Ovary (tissue), 9 donors: ENCODE data around the gene MRGPRX4. TPM values are rescaled to one million over a fixed set of nuclear protein-coding genes. Genes with fewer than 3 reads are reported as not detected.

Experiments
- DNase-seq, 5 donors: peaks; one replicate each; pipeline ENCODE4 v3.0.0-alpha.2; 2019 to 2020
- H3K27ac ChIP-seq, 2 donors: fragments of 200-600 bp; one replicate each; pipeline versions ENCODE4 v1.5.1 to v1.8.0; 2019 to 2022
- H3K27me3 ChIP-seq: fragments of 200-600 bp; one replicate; pipeline ENCODE4 v1.8.0; 2022
- H3K36me3 ChIP-seq: fragments of 200-600 bp; sonication (generic); one replicate; pipeline ENCODE4 v1.5.1; 2019
- H3K4me1 ChIP-seq: one replicate; pipeline ENCODE4 v1.8.1; 2013; ENCODE audit warnings: mild to moderate bottlenecking, moderate library complexity; ENCODE audit not compliant: insufficient read depth
- H3K4me3 ChIP-seq: fragments of 200-600 bp; sonication (generic); one replicate; pipeline ENCODE4 v1.5.1; 2017
- H3K9me3 ChIP-seq, 2 donors: fragments of 200-600 bp in 1 of 2; sonication (generic) in 1 of 2; one replicate each; pipeline versions ENCODE4 v1.5.1 to v1.8.1; 2013 to 2019; ENCODE audit warnings: mild to moderate bottlenecking in 1 of 2, moderate library complexity in 1 of 2
- EP300 ChIP-seq: sonication (generic); formaldehyde crosslinking; IDR thresholded peaks from one replicate; pipeline ENCODE4 v1.6.1; 2017; ENCODE audit warnings: antibody characterized with exemption
- POLR2A ChIP-seq: fragments of 450-650 bp; IDR thresholded peaks from one replicate; pipeline ENCODE4 v1.6.1; 2017; ENCODE audit warnings: antibody characterized with exemption, mild to moderate bottlenecking, moderate library complexity
- WGBS, 3 donors: extraction: QIAGEN DNeasy Blood & Tissue Kit in 1 of 3; methylation state at CpG; one replicate each; pipeline versions ENCODE4 v1.1.5 to v1.1.7; 2013 to 2017; 5-methylcytosine and 5-hydroxymethylcytosine counted together
- intact Hi-C, 4 donors: fragments of 100-400 bp; cut with DNase I; formaldehyde crosslinking; loops; one replicate each; pipeline versions ENCODE4 v1.11.0 to v1.15.1; 2022 to 2023
- polyA plus RNA-seq, 2 donors: library from polyadenylated mRNA; stranded (reverse); fragments of 200-250 nt in 1 of 2; fragments of 350-450 nt in 1 of 2; fragmentation: Illumina TruSeq in 1 of 2; extraction: RNeasy Lipid Tissue Mini Kit (QIAGEN cat#74804) in 1 of 2; gene quantifications; one replicate each; pipeline ENCODE4 v1.2.3, GENCODE V29; 2013 to 2014
- total RNA-seq, 7 donors: library from RNA; depleted of rRNA in 2 of 7; stranded (reverse); fragments of >200 nt in 2 of 7; fragmentation: NEBNext Ultra II Directional in 3 of 7; extraction: Animal tissue kit (Norgen Biotek cat#: 25700) in 3 of 7; gene quantifications; one replicate each; pipeline versions ENCODE4 v1.1.0 to v1.2.4, GENCODE V29; 2016 to 2023
- TF ChIP-seq, protein P1 (sequence below), 3 donors: fragments of 450-650 bp in 2 of 3; fragments of 200-600 bp in 1 of 3; IDR thresholded peaks; one replicate each; pipeline versions ENCODE4 v1.5.1 to v1.8.0; 2016 to 2022; ENCODE audit warnings: antibody characterized with exemption in 3 of 3, mild to moderate bottlenecking in 1 of 3
- donor health status: DM: no; HTN: no; CAD: no; lungs with moderate emphysema.
- donor health status: DM: no; HTN: no; CAD: no.
- donor health status: Bipolar disorder and iron deficiency.
- donor health status: DM: yes; HTN: yes; CAD: no.
- donor health status: DM: no; HTN: no; CAD: no.
- donor health status: DM: yes; HTN: yes; CAD: no.

The MRGPRX4 gene
- total and polyA plus RNA-seq, 9 donors: not detected

DNA sequence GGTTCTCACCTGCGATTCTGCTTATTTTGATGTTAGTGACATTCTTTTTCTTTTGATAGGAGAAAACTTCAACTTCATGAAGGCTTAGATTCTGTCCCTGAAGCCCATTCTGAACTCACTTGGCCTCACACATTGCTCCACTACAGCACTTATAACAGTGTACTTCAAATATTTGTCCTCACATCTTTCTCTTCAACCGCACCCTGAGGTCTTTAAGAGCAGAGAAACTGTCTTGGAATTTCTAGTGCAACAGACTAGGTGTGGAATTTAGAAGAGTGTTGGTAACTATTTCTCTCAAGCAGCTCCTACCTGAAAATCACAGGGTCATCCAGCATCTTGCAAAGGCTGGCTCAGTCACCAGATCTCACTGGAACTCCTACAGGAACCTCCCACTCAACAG is 32.5 kb upstream of the MRGPRX4 start:
- no peaks in the 10 kb centered on the region for H3K9me3 ChIP-seq
- WGBS, 3 donors: 83 to 87% (median 85%) methylated on average over 2 of the region's 2 CpGs
- TF ChIP-seq POLR2A (no peak), EP300 (no peak)
- TF ChIP-seq, protein P1, sequence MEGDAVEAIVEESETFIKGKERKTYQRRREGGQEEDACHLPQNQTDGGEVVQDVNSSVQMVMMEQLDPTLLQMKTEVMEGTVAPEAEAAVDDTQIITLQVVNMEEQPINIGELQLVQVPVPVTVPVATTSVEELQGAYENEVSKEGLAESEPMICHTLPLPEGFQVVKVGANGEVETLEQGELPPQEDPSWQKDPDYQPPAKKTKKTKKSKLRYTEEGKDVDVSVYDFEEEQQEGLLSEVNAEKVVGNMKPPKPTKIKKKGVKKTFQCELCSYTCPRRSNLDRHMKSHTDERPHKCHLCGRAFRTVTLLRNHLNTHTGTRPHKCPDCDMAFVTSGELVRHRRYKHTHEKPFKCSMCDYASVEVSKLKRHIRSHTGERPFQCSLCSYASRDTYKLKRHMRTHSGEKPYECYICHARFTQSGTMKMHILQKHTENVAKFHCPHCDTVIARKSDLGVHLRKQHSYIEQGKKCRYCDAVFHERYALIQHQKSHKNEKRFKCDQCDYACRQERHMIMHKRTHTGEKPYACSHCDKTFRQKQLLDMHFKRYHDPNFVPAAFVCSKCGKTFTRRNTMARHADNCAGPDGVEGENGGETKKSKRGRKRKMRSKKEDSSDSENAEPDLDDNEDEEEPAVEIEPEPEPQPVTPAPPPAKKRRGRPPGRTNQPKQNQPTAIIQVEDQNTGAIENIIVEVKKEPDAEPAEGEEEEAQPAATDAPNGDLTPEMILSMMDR (IDR thresholded peaks at IDR 0.05): no peak

DNA sequence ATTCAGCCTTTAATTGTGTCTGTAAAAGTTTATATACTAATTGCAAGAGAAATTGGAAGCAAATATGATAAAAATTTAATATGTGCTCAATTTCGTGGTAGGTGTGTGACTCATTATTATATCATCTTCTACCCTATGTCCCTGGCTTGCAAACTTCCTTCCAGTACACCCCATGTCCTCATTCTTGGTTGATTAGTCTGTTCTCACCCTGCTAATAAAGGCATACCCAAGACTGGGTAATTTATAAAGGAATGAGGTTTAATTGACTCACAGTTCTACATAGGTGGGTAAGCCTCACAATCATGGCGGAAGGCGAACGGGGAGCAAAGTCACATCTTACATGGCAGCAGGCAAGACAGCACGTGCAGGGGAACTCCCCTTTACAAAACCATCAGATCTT is 28.4 kb upstream of the MRGPRX4 start:
- no peaks in the 10 kb centered on the region for H3K9me3 ChIP-seq
- intact Hi-C loops: no loop called here
- no peaks in the 10 kb centered on the region for H3K4me1 ChIP-seq
- H3K27ac ChIP-seq: no peak overlapping the region
- H3K36me3 ChIP-seq: no peaks in the 10 kb centered on the region
- no peak overlapping the region for H3K4me3 ChIP-seq
- no peaks in the 10 kb centered on the region for H3K27me3 ChIP-seq
- TF ChIP-seq EP300: no peak
- no peak for DNase-seq
- 60 to 70% (median 63%) methylated on average over 5 of the region's 5 CpGs for WGBS, 3 donors

More for the DNA sequence above, 32.5 kb upstream of the MRGPRX4 start:
- H3K27ac ChIP-seq: no peak overlapping the region
- no peaks in the 10 kb centered on the region for H3K36me3 ChIP-seq
- DNase-seq: no peak
- H3K4me1 ChIP-seq: no peaks in the 10 kb centered on the region
- no peak overlapping the region for H3K4me3 ChIP-seq
- intact Hi-C loops: no loop called here
- H3K27me3 ChIP-seq: no peaks in the 10 kb centered on the region

DNA sequence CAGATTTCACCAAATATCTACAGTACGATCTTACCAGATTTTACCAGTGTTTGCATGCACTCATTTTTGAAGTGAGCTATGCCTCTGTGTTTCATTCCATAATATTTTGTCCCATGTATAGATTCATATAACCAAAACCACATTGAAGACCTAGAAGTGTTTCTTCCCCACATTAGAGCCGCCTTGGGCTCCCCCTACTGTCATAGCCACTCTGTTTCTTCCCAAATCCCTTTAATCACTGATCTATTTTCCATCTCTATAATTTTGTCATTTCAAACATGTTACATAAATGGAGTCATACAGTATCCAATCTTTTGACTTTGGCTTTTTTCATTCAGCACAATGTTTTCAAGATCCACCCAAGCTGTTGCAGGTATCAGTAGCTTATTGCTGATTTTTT is 27.6 kb upstream of the MRGPRX4 start:
- Histone ChIP-seq H3K36me3 (no peaks in the 10 kb centered on the region), H3K4me3 (no peak overlapping the region), H3K4me1 (no peaks in the 10 kb centered on the region), H3K27ac (no peak overlapping the region), H3K9me3 (no peaks in the 10 kb centered on the region), H3K27me3 (no peaks in the 10 kb centered on the region)
- no peak for TF ChIP-seq EP300
- 49 to 69% (median 53%) methylated on average over 2 of the region's 2 CpGs for WGBS, 3 donors
- intact Hi-C loops: no loop called here
- DNase-seq: no peak

DNA sequence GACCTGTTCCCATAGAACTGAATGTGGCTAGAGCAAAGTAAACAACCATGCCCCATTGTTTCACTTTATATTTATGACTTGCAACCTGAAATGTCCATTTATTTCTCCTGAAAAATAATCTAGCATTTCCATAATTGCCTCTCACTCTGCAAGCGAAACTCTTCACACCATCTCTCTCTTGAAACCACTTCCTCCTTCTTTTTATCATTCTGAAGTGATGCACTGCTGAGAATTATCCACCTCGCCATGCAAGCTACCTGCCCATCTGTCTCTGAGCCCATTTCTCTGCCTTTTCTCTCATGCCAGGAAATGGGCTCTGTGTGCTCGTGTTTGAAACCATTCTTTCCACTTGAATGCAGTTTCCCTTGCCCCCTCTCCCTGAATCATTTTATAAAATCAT is 26.8 kb upstream of the MRGPRX4 start:
- DNase-seq: no peak
- intact Hi-C loops: no loop called here
- Histone ChIP-seq H3K36me3 (no peaks in the 10 kb centered on the region), H3K9me3 (no peaks in the 10 kb centered on the region), H3K4me3 (no peak overlapping the region), H3K27ac (no peak overlapping the region), H3K4me1 (no peaks in the 10 kb centered on the region), H3K27me3 (no peaks in the 10 kb centered on the region)
- 49 to 63% (median 55%) methylated on average over 3 of the region's 3 CpGs for WGBS, 3 donors
- TF ChIP-seq, protein P1 (IDR thresholded peaks at IDR 0.05): no peak
- TF ChIP-seq POLR2A (no peak), EP300 (no peak)

DNA sequence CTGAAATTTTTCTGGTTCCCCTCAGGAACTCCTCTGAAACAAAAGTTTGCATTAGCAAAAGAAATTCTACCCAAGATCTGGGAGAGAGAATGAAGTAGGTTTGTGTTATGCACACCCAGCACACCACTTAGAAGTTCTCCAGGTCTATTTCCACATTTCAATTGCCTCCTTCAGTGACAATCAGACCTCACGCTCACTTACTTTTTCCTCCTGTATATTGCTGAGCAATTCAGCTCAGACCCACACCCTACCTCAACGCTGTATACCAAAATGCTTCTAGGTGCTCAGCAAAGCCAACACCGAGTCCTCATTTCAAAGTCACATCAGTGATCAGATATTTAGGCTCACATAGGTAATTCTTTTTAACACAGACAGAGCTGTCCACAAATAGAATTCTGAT is 21.1 kb upstream of the MRGPRX4 start:
- WGBS, 3 donors: 81 to 84% (median 84%) methylated on average over 3 of the region's 3 CpGs
- no peak for TF ChIP-seq EP300
- TF ChIP-seq, protein P1 (IDR thresholded peaks at IDR 0.05): no peak
- no peak for TF ChIP-seq POLR2A
- no peaks in the 10 kb centered on the region for H3K4me1 ChIP-seq
- DNase-seq: no peak
- H3K9me3 ChIP-seq: no peaks in the 10 kb centered on the region
- no peaks in the 10 kb centered on the region for H3K36me3 ChIP-seq
- H3K27ac ChIP-seq: no peak overlapping the region
- no peaks in the 10 kb centered on the region for H3K27me3 ChIP-seq
- intact Hi-C loops: no loop called here
- H3K4me3 ChIP-seq: no peak overlapping the region

DNA sequence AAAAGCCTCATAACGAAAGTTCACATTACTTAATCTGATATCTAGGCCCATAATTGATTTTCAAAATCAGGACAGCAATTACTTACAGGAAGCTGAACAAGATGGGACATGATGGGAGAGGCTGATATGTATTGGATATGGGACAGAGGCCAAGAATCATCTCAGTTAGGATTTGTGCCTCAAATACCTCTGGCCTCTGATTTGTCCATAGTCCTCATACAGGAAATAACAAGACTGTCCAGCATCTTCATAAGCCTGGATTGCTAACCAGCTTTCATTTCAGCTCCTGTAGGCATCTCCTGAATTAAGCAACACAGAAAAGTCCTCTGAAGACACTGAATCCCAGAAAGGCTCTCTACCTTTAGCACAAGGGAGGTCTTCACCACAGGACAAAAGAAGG is 4.3 kb upstream of the MRGPRX4 start:
- TF ChIP-seq POLR2A (no peak), EP300 (no peak)
- TF ChIP-seq, protein P1 (IDR thresholded peaks at IDR 0.05): no peak
- Histone ChIP-seq H3K27me3 (no peaks in the 10 kb centered on the region), H3K36me3 (no peaks in the 10 kb centered on the region), H3K4me3 (no peak overlapping the region), H3K4me1 (no peaks in the 10 kb centered on the region), H3K27ac (no peak overlapping the region), H3K9me3 (no peaks in the 10 kb centered on the region)
- intact Hi-C loops: no loop called here
- no peak for DNase-seq
- WGBS, 3 donors: 48 to 66% (median 51%) methylated on average over 1 of the region's 1 CpG
